Activated B cell treated with CpG ODN at 0.5 μM for 24 hours (primary cell): ENCODE results near the gene LARP4B. TPM values are rescaled to one million over a fixed set of nuclear protein-coding genes. Genes with fewer than 3 reads are reported as not detected.
A peak's percentile ranks its signal among the peaks of the same experiment; 100 is the strongest.

ENCODE experiments used
- ATAC-seq: fragments of 200-7000 bp; cut with Tn5 transposase; one replicate; pipeline ENCODE4 v1.10.0; 2021; ENCODE audit warnings: low read depth, mild to moderate bottlenecking, moderate library complexity
- CTCF ChIA-PET: fragments of 350-600 bp; sonication (Branson Sonifier 250); formaldehyde crosslinking; loops from one replicate; lab custom pipeline; 2021; ENCODE audit warnings: antibody characterized with exemption; lab: Charles Lee
- POLR2A ChIA-PET: fragments of 350-600 bp; sonication (Branson Sonifier 250); formaldehyde crosslinking; loops from one replicate; lab custom pipeline; 2021; ENCODE audit warnings: antibody characterized with exemption; lab: Charles Lee
- DNase-seq: peaks from one replicate; pipeline ENCODE4 v3.0.0; 2022
- H3K27ac Mint-ChIP-seq: one replicate; pipeline ENCODE4 v1.8.0; 2020; ENCODE audit warnings: mixed read lengths
- H3K27me3 Mint-ChIP-seq: one replicate; pipeline ENCODE4 v1.8.0; 2021; ENCODE audit warnings: mixed read lengths
- H3K36me3 Mint-ChIP-seq: one replicate; pipeline ENCODE4 v1.8.0; 2021; ENCODE audit warnings: low read depth, mixed read lengths
- H3K4me1 Mint-ChIP-seq: one replicate; pipeline ENCODE4 v1.8.0; 2021; ENCODE audit warnings: mixed read lengths
- H3K4me3 Mint-ChIP-seq: one replicate; pipeline ENCODE4 v1.8.0; 2020; ENCODE audit warnings: mild to moderate bottlenecking, mixed read lengths
- H3K9me3 Mint-ChIP-seq: one replicate; pipeline ENCODE4 v1.8.0; 2020; ENCODE audit warnings: mixed read lengths
- intact Hi-C: fragments of 100-400 bp; cut with micrococcal nuclease; formaldehyde crosslinking; loops from one replicate; pipeline ENCODE4 v1.15.1; 2024
- total RNA-seq: library from RNA; stranded (reverse); gene quantifications from 2 replicates; pipeline ENCODE4 v1.2.3, GENCODE V29; 2022
- TF ChIP-seq, protein P1 (sequence below): fragments of 200-600 bp; IDR thresholded peaks from one replicate; pipeline ENCODE4 v1.8.0; 2022; ENCODE audit warnings: antibody characterized with exemption, mild to moderate bottlenecking

Gene LARP4B
- total RNA-seq, 1 donor from 2014 or later, result 103 TPM

GRCh38 chr10:822197-822596 lies 109.3 kb downstream of the LARP4B start:
- TF ChIP-seq, protein P1, sequence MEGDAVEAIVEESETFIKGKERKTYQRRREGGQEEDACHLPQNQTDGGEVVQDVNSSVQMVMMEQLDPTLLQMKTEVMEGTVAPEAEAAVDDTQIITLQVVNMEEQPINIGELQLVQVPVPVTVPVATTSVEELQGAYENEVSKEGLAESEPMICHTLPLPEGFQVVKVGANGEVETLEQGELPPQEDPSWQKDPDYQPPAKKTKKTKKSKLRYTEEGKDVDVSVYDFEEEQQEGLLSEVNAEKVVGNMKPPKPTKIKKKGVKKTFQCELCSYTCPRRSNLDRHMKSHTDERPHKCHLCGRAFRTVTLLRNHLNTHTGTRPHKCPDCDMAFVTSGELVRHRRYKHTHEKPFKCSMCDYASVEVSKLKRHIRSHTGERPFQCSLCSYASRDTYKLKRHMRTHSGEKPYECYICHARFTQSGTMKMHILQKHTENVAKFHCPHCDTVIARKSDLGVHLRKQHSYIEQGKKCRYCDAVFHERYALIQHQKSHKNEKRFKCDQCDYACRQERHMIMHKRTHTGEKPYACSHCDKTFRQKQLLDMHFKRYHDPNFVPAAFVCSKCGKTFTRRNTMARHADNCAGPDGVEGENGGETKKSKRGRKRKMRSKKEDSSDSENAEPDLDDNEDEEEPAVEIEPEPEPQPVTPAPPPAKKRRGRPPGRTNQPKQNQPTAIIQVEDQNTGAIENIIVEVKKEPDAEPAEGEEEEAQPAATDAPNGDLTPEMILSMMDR, result no peak
- peaks cover 58% of the 10 kb centered on the region for H3K4me1 Mint-ChIP-seq
- ATAC-seq (no peak), DNase-seq (no peak)
- H3K36me3 Mint-ChIP-seq, result peaks cover 93% of the 10 kb centered on the region
- intact Hi-C loops, result no loop called here
- no peaks in the 10 kb centered on the region for H3K9me3 Mint-ChIP-seq
- ChIA-PET CTCF (no interaction called here), POLR2A (no interaction called here)
- H3K4me3 Mint-ChIP-seq, result no peak overlapping the region
- H3K27ac Mint-ChIP-seq, result no peak overlapping the region
- no peaks in the 10 kb centered on the region for H3K27me3 Mint-ChIP-seq

DNA sequence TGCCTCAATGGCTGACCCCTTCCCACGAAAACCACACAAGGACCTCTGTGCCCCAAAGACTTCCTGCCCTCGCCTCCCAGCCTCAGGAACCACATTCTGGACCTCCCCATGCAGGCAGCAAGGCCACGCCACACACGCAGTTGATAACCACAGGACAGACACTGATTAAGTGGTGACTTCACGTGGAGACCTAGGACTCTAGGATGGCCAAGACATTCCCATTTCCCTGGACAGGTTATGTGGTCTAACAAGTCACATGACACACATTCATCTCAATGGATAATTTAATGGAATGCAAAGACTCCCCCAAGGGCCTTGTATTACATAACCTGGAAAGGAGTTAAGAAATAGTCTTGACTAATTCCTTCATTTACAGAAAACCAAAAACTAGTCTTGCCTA lies 110.2 kb downstream of the LARP4B start:
- CTCF ChIA-PET, result no interaction called here
- TF ChIP-seq, protein P1, result no peak
- Mint-ChIP-seq H3K27ac (peak overlapping the region; percentile 38), H3K4me1 (peaks cover 55% of the 10 kb centered on the region), H3K9me3 (no peaks in the 10 kb centered on the region), H3K36me3 (peaks cover 92% of the 10 kb centered on the region), H3K27me3 (no peaks in the 10 kb centered on the region), H3K4me3 (no peak overlapping the region)
- DNase-seq (no peak), ATAC-seq (no peak)
- POLR2A ChIA-PET, result no interaction called here
- intact Hi-C loops, result no loop called here

- H3K36me3 Mint-ChIP-seq, result peaks cover 93% of the 10 kb centered on the region
- no peaks in the 10 kb centered on the region for H3K9me3 Mint-ChIP-seq
- ATAC-seq (no peak), DNase-seq (no peak)
- H3K27ac Mint-ChIP-seq, result no peak overlapping the region
- TF ChIP-seq, protein P1, result no peak
- ChIA-PET POLR2A (no interaction called here), CTCF (no interaction called here)
- H3K4me1 Mint-ChIP-seq, result peaks cover 53% of the 10 kb centered on the region
- no peak overlapping the region for H3K4me3 Mint-ChIP-seq
- intact Hi-C loops, result loop anchor here (10.0 kb wide), 1 partner anchor 305 kb away; no protein-coding TSS in a partner anchor
- no peaks in the 10 kb centered on the region for H3K27me3 Mint-ChIP-seq
These were observed 111.7 kb downstream of the LARP4B start for GRCh38 chr10:819816-820215.

GRCh38 chr10:819326-819725 lies 112.2 kb downstream of the LARP4B start:
- H3K4me1 Mint-ChIP-seq, result peaks cover 53% of the 10 kb centered on the region
- H3K27me3 Mint-ChIP-seq, result no peaks in the 10 kb centered on the region
- H3K4me3 Mint-ChIP-seq, result no peak overlapping the region
- H3K9me3 Mint-ChIP-seq, result no peaks in the 10 kb centered on the region
- H3K27ac Mint-ChIP-seq, result peak overlapping the region; percentile 71
- peaks cover 94% of the 10 kb centered on the region for H3K36me3 Mint-ChIP-seq
- ATAC-seq, result no peak
- ChIA-PET CTCF (no interaction called here), POLR2A (interaction anchor here (0.6 to 1.3 kb wide), 2 partner anchors 82 to 230 kb away, joined by 3 to 6 read pairs; partner anchors contain the start of gene IDI1)
- intact Hi-C loops, result loop anchor here (10.0 kb wide), 1 partner anchor 305 kb away; no protein-coding TSS in a partner anchor
- TF ChIP-seq, protein P1, result no peak
- DNase-seq, result no peak

- ChIA-PET POLR2A (interaction anchor here (0.6 to 1.3 kb wide), 3 partner anchors 82 to 230 kb away, joined by 3 to 6 read pairs (median 4); partner anchors contain the start of genes IDI1 and LARP4B), CTCF (interaction anchor here (0.9 to 1.5 kb wide), 2 partner anchors 30 to 170 kb away, joined by 3 read pairs; partner anchors contain the start of gene GTPBP4)
- Mint-ChIP-seq H3K4me1 (peaks cover 48% of the 10 kb centered on the region), H3K27ac (peak overlapping the region; percentile 71), H3K27me3 (no peaks in the 10 kb centered on the region), H3K9me3 (no peaks in the 10 kb centered on the region), H3K36me3 (peaks cover 91% of the 10 kb centered on the region), H3K4me3 (no peak overlapping the region)
- TF ChIP-seq, protein P1, result no peak
- intact Hi-C loops, result loop anchor here (10.0 kb wide), 1 partner anchor 304 kb away; no protein-coding TSS in a partner anchor
- peak; percentile 64 for ATAC-seq
- DNase-seq, result no peak
These were observed 112.8 kb downstream of the LARP4B start for GRCh38 chr10:818526-819220.
